ENCODE measurements around the gene MIEF2. TPM values are rescaled to one million over a fixed set of nuclear protein-coding genes. Genes with fewer than 3 reads are reported as not detected.
A peak's percentile ranks its signal among the peaks of the same experiment; 100 is the strongest.

Gene MIEF2
- total RNA-seq, 2 experiments from 2014 or later, result 9.0 to 11.1 TPM

GRCh38 chr17:18251204-18251603 lies 9.3 kb upstream of the MIEF2 start:
- Mint-ChIP-seq H3K27me3 (ENCODE audit: low read depth) (no peaks in the 10 kb centered on the region), H3K27ac (no peak overlapping the region), H3K36me3 (ENCODE audit: low read depth) (peaks cover 63% of the 10 kb centered on the region), H3K4me3 (no peak overlapping the region), H3K4me1 (ENCODE audit: low read depth) (peaks cover 10% of the 10 kb centered on the region), H3K9me3 (ENCODE audit: insufficient read depth) (no peaks in the 10 kb centered on the region)
- ChIA-PET POLR2A (interaction anchor here (0.7 kb wide), 1 partner anchor 10 kb away, joined by 3 read pairs; no protein-coding TSS in a partner anchor), CTCF (no interaction called here)
- ATAC-seq (no peak), DNase-seq (no peak)

- H3K27me3 Mint-ChIP-seq (ENCODE audit: low read depth), result no peaks in the 10 kb centered on the region
- no peaks in the 10 kb centered on the region for H3K9me3 Mint-ChIP-seq (ENCODE audit: insufficient read depth)
- no peak overlapping the region for H3K27ac Mint-ChIP-seq
- peaks cover 60% of the 10 kb centered on the region for H3K36me3 Mint-ChIP-seq (ENCODE audit: low read depth)
- ChIA-PET POLR2A (interaction anchor here (0.7 kb wide), 1 partner anchor 9 kb away, joined by 3 read pairs; no protein-coding TSS in a partner anchor), CTCF (no interaction called here)
- ATAC-seq (no peak), DNase-seq (no peak)
- H3K4me1 Mint-ChIP-seq (ENCODE audit: low read depth), result peaks cover 19% of the 10 kb centered on the region
- H3K4me3 Mint-ChIP-seq, result no peak overlapping the region
These were observed 8.3 kb upstream of the MIEF2 start for GRCh38 chr17:18252160-18252559.

- Mint-ChIP-seq H3K36me3 (ENCODE audit: low read depth) (peaks cover 55% of the 10 kb centered on the region), H3K27ac (no peak overlapping the region), H3K4me3 (no peak overlapping the region), H3K27me3 (ENCODE audit: low read depth) (no peaks in the 10 kb centered on the region), H3K4me1 (ENCODE audit: low read depth) (peaks cover 22% of the 10 kb centered on the region), H3K9me3 (ENCODE audit: insufficient read depth) (no peaks in the 10 kb centered on the region)
- no peak for ATAC-seq
- no peak for DNase-seq
- ChIA-PET POLR2A (interaction anchor here (0.8 kb wide), 1 partner anchor 10 kb away, joined by 4 read pairs; no protein-coding TSS in a partner anchor), CTCF (no interaction called here)
These were observed 7.1 kb upstream of the MIEF2 start for GRCh38 chr17:18253187-18253884.

DNA sequence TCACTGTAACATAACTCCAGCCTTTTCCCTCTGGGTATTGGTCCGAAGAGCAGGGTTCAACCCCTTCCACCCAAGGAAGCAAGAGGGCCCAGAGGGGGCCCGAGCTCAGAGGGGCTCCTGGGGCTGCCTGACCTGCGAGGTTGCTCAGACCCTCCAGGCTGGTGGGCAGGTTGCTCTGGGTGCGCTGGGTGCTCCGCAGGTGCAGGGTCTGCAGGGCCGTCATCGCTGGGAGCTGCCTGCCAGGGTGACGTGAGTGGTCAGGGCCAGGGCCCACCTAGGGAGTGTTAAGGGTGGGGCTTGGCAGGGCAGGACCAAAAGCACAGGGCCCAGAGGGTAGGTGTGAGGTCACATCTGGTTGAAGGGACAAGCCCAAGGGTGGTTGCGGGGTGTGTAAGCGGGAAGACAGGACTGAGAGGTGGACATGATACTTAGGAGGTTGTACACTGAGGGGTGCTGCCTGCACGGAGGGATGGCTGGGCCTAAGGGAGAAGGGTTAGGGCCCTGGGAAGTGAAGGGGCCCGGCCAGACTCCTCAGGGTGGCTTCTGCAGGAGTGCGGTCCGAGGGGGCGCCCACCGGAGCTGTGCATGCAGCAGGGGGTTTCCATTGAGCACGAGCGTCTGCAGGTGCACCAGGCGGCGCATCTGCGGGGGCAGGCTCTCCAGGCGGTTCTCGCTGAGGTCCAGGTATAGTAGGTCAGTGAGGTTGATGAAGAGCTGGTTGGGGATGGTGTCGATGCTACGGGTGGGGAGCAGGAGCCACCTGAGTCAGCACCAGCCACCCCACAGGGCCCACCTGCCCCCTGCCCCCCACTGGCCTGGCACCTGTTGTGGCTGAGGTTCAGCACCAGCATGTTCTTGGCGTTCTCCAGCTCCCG lies 6.3 kb upstream of the MIEF2 start:
- no peaks in the 10 kb centered on the region for H3K27me3 Mint-ChIP-seq (ENCODE audit: low read depth)
- H3K9me3 Mint-ChIP-seq (ENCODE audit: insufficient read depth), result no peaks in the 10 kb centered on the region
- ChIA-PET POLR2A (no interaction called here), CTCF (no interaction called here)
- no peak for DNase-seq
- no peak overlapping the region for H3K27ac Mint-ChIP-seq
- peaks cover 25% of the 10 kb centered on the region for H3K4me1 Mint-ChIP-seq (ENCODE audit: low read depth)
- H3K4me3 Mint-ChIP-seq, result no peak overlapping the region
- no peak for ATAC-seq
- peaks cover 50% of the 10 kb centered on the region for H3K36me3 Mint-ChIP-seq (ENCODE audit: low read depth)

DNA sequence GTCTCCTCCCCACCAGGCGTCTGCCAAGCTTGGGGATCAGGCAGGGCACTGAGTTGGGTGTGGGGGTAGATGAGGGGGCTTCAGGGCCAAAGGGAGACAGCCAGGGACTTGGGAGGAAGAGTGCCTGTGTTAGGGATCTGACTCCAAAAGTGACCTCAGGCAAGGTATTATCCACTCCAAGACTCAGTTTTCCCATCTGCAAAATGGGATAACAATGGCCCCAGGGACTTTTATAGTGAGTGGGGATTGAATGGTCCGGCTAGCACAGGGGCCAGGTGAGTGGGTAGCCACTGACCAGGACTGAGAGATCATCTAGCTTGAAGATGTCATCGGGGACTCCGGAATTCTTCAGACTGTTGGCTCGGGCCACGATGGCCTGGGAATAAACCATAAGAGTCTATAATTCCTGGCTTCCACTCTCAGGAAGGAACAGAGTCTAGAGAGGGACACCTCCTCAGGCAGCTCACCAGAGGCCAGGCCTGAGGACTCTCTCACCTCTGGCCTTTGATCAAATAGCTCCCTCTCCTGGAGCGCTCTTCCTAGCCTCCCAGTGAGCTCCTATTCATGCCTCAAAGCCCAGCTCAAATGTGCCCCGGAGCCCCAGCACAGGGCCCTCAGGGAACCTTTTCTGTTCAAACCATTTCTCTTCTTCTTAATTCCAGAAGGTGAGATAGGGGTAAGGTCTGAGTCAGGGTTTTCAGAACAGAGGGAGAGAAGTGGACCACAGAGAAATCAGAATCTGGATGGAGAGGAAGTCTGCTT lies 5.4 kb upstream of the MIEF2 start:
- no peak overlapping the region for H3K4me3 Mint-ChIP-seq
- no peaks in the 10 kb centered on the region for H3K27me3 Mint-ChIP-seq (ENCODE audit: low read depth)
- ATAC-seq (no peak), DNase-seq (no peak)
- peaks cover 45% of the 10 kb centered on the region for H3K36me3 Mint-ChIP-seq (ENCODE audit: low read depth)
- ChIA-PET POLR2A (interaction anchor here (2.2 kb wide), 1 partner anchor 59 kb away, joined by 5 read pairs; the partner anchor contains the start of gene TOP3A), CTCF (no interaction called here)
- no peak overlapping the region for H3K27ac Mint-ChIP-seq
- peaks cover 31% of the 10 kb centered on the region for H3K4me1 Mint-ChIP-seq (ENCODE audit: low read depth)
- no peaks in the 10 kb centered on the region for H3K9me3 Mint-ChIP-seq (ENCODE audit: insufficient read depth)

GRCh38 chr17:18256351-18256750 lies 4.1 kb upstream of the MIEF2 start:
- H3K4me3 Mint-ChIP-seq, result peak overlapping the region; percentile 99
- H3K27ac Mint-ChIP-seq, result no peak overlapping the region

DNA sequence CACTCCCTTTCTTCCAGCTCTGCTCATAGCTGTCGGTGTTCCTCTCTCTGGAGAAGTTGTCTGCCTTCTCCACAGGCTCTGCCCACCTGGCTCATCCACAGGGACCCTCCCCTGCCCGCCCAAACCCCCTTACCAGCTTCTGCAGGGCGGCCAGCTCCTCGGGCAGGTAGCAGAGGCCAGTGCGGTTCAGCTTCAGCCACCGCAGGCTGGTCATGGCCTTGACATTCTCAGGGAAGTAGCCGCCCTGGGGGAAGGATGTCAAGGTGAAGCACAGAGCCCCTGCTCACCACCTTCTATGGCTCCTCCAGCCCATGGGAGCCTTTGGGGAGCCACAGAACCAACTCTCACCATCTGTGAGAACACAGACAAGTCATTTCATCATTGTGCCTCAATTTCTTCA lies 3.7 kb upstream of the MIEF2 start:
- no peak for ATAC-seq
- POLR2A ChIA-PET, result interaction anchor here (2.2 kb wide), 1 partner anchor 58 kb away, joined by 5 read pairs; the partner anchor contains the start of gene TOP3A
- CTCF ChIA-PET, result no interaction called here
- H3K4me1 Mint-ChIP-seq (ENCODE audit: low read depth), result peaks cover 38% of the 10 kb centered on the region
- H3K27ac Mint-ChIP-seq, result peak overlapping the region; percentile 93
- H3K9me3 Mint-ChIP-seq (ENCODE audit: insufficient read depth), result no peaks in the 10 kb centered on the region
- peaks cover 34% of the 10 kb centered on the region for H3K36me3 Mint-ChIP-seq (ENCODE audit: low read depth)
- no peak for DNase-seq
- H3K4me3 Mint-ChIP-seq, result peak overlapping the region; percentile 99
- no peaks in the 10 kb centered on the region for H3K27me3 Mint-ChIP-seq (ENCODE audit: low read depth)

More at GRCh38 chr17:18256351-18256750, 4.1 kb upstream of the MIEF2 start:
- peaks cover 34% of the 10 kb centered on the region for H3K4me1 Mint-ChIP-seq (ENCODE audit: low read depth)
- no peaks in the 10 kb centered on the region for H3K9me3 Mint-ChIP-seq (ENCODE audit: insufficient read depth)
- CTCF ChIA-PET, result no interaction called here
- H3K27me3 Mint-ChIP-seq (ENCODE audit: low read depth), result no peaks in the 10 kb centered on the region
- POLR2A ChIA-PET, result interaction anchor here (2.2 kb wide), 1 partner anchor 58 kb away, joined by 5 read pairs; the partner anchor contains the start of gene TOP3A
- no peak for DNase-seq
- H3K36me3 Mint-ChIP-seq (ENCODE audit: low read depth), result peaks cover 38% of the 10 kb centered on the region
- no peak for ATAC-seq

- H3K27ac Mint-ChIP-seq, result peak overlapping the region; percentile 93
- peak overlapping the region; percentile 99 for H3K4me3 Mint-ChIP-seq
- H3K27me3 Mint-ChIP-seq (ENCODE audit: low read depth), result no peaks in the 10 kb centered on the region
- H3K4me1 Mint-ChIP-seq (ENCODE audit: low read depth), result peaks cover 40% of the 10 kb centered on the region
- ChIA-PET CTCF (no interaction called here), POLR2A (no interaction called here)
- ATAC-seq (no peak), DNase-seq (peak; percentile 28)
- H3K9me3 Mint-ChIP-seq (ENCODE audit: insufficient read depth), result no peaks in the 10 kb centered on the region
- peaks cover 31% of the 10 kb centered on the region for H3K36me3 Mint-ChIP-seq (ENCODE audit: low read depth)
These were observed 3.0 kb upstream of the MIEF2 start for GRCh38 chr17:18257268-18257981.

DNA sequence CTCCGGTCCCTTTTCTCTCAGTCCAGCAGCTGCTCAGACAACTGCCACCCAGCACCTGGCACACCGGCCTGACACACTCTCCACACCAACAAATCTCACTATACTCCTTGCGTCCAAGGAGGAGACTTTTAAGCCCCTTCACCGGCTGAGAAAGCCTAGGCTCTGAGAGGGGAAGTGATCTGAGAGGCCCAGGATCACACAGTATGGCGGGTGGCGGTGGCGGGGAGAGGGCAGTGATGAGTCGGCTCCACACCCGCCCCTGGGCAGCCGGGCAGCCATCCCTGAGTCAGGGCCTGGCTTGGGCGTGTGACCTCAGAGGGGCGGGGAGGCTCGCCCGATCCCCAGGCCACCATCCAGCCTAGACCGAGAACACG lies 2.5 kb upstream of the MIEF2 start:
- Mint-ChIP-seq H3K4me1 (ENCODE audit: low read depth) (peaks cover 40% of the 10 kb centered on the region), H3K27me3 (ENCODE audit: low read depth) (no peaks in the 10 kb centered on the region), H3K4me3 (peak overlapping the region; percentile 99), H3K9me3 (ENCODE audit: insufficient read depth) (no peaks in the 10 kb centered on the region), H3K27ac (peak overlapping the region; percentile 93), H3K36me3 (ENCODE audit: low read depth) (peaks cover 27% of the 10 kb centered on the region)
- ChIA-PET CTCF (no interaction called here), POLR2A (no interaction called here)
- DNase-seq (peak; percentile 66), ATAC-seq (peak; percentile 35)

- Mint-ChIP-seq H3K36me3 (ENCODE audit: low read depth) (peaks cover 28% of the 10 kb centered on the region), H3K27ac (peak within 1 kb of the TSS; percentile 93), H3K4me3 (peak within 1 kb of the TSS; percentile 99), H3K9me3 (ENCODE audit: insufficient read depth) (no peaks in the 10 kb centered on the region), H3K27me3 (ENCODE audit: low read depth) (no peaks in the 10 kb centered on the region), H3K4me1 (ENCODE audit: low read depth) (peaks cover 40% of the 10 kb centered on the region)
- ChIA-PET POLR2A (no interaction called here), CTCF (interaction anchor here (1.8 kb wide), 1 partner anchor 9 kb away, joined by 6 read pairs; no protein-coding TSS in a partner anchor)
- peak; percentile 54 for DNase-seq
- peak; percentile 44 for ATAC-seq
These were observed 2.0 kb upstream of the MIEF2 start, which contains the start of gene FLII for GRCh38 chr17:18258356-18259038. TSS of gene FLII (minus strand) at chr17:18258738. CDS start at chr17:18258690, 48 bp downstream.

Data from activated CD8-positive, alpha-beta T cell treated with anti-CD3 and anti-CD28 coated beads, Interleukin-2, amount 10 ng/mL, durations not matched to agents 7 days and 5 days (primary cell).